GM10266 (cell line): ENCODE results near the gene CIPC.

Experiments used
- DNase-seq: peaks from one replicate; pipeline ENCODE4 v3.0.0; 2012; ENCODE audit errors: extremely low spot score
- CTCF ChIP-seq: IDR thresholded peaks from 2 replicates; pipeline ENCODE4 v1.5.1; 2012; ENCODE audit warnings: mild to moderate bottlenecking, low read depth; ENCODE audit not compliant: control insufficient read depth, insufficient read depth; ENCODE audit errors: missing control alignments

CIPC gene

GRCh38 chr14:77126461-77126990 lies 28.5 kb downstream of the CIPC start:
- DNase-seq = no peak
- TF ChIP-seq CTCF = no peak

DNA sequence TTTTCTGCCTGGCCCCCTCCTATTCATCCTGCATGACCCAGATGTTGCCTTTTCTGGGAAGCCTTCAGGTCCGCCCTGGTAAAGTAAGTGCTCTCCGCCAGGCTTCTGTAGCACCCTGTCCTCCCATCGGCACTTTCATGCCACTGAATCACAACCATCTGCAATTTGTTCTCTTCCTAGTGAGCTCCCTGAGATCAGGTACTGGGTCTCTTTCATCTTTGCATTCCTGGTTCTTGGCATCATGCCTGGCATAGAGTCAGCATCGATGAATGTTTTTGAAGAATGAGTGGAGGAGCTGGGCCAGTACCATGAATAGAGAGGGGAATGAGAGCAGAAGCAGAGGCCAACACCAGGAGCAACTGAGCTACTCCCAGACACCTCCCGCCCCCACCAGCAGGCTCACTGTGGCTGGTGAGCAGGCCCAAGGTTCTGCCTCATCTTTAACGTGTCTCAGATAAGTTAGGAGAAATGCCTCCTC lies 30.4 kb downstream of the CIPC start:
- no peak for TF ChIP-seq CTCF
- DNase-seq = no peak

GRCh38 chr14:77130386-77130785 lies 32.3 kb downstream of the CIPC start:
- TF ChIP-seq CTCF = no peak
- no peak for DNase-seq

GRCh38 chr14:77131206-77131605 lies 33.1 kb downstream of the CIPC start:
- DNase-seq = no peak
- TF ChIP-seq CTCF = no peak

DNA sequence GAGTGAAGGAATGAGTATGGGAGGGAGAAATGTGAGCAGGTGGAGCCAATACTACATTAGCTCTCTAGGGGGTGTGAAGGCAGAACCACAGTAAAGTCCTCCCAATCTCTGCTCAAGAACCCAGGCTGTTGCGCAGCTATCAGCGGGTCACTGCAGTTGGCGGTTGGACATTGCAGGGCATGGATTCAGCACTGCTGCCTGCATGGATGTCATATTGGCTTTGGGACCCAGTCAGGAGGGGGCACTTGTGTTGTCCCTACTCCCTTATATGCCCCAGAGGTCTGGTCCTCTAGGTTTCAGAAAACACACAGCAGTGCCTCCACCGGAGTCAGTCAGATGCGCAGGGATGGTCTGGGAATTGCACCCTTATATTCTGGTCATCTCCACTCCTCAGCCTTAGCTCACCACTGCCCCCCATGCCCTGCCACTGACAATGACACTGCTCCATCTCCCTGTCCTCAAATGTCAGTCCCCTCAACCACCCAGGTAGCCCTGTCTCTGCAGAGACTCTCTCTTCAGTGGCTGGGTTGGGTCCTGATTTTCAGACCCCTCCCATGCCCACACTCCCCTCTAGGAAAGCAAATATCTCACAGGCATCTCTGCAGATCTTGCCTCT lies 33.9 kb downstream of the CIPC start:
- TF ChIP-seq CTCF = no peak
- no peak for DNase-seq

- TF ChIP-seq CTCF = no peak
- peak; percentile 85 for DNase-seq
Observed at GRCh38 chr14:77133720-77134338, 35.8 kb downstream of the CIPC start.

DNA sequence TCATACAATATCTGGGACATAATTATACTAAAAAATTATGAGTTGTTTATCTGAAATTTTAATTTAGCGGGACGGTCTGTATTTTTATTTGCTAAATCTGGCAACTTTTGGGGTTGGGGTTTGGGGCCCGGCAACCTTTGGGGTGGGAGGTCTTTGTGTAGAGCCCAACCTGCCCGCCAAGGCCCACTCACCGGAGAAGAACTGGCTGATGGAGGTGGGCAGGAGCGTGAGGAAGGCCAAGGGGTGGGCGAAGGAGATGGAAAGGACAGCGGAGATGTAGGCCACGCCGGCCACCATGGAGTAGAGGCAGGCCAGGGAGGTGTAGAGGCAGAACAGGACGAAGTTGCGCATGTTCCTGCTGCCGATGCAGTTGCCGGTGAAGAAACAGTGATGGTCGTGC lies 41.0 kb downstream of the CIPC start:
- no peak for TF ChIP-seq CTCF
- no peak for DNase-seq
